ENCODE measurements around the gene ITFG1. TPM values are rescaled to one million over a fixed set of nuclear protein-coding genes. Genes with fewer than 3 reads are reported as not detected.
"Not testable (repeated sequence)": the region's sequence is repeated elsewhere in the genome, so short reads cannot be mapped to it uniquely, and the experiment has no call there.

ITFG1 gene
- total and polyA plus RNA-seq, 7 donors, result 12.0 to 59.3 (median 36.0) TPM

DNA sequence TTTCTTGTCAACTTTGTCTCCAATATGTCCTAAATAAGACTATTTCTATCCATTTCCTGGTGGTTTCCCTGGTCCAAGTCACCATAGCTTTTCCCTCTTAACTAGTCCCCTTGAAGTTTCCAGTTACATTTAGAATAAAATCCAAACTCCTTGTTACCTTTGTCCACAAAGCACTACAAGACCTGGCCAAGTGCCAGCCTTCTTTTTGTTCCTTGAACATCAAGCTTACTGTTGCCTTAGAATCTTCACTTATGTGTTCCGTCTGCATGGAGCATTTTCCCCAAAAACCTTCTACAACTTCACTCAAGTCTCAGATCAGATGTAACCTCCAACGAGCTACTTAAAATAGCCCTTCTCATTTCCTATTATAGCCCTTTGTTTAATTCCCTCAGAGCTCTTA is 101.4 kb downstream of the ITFG1 start:
- 84 to 92% methylated on average over 2 of the region's 2 CpGs for WGBS, 2 donors
- TF ChIP-seq, protein P1, sequence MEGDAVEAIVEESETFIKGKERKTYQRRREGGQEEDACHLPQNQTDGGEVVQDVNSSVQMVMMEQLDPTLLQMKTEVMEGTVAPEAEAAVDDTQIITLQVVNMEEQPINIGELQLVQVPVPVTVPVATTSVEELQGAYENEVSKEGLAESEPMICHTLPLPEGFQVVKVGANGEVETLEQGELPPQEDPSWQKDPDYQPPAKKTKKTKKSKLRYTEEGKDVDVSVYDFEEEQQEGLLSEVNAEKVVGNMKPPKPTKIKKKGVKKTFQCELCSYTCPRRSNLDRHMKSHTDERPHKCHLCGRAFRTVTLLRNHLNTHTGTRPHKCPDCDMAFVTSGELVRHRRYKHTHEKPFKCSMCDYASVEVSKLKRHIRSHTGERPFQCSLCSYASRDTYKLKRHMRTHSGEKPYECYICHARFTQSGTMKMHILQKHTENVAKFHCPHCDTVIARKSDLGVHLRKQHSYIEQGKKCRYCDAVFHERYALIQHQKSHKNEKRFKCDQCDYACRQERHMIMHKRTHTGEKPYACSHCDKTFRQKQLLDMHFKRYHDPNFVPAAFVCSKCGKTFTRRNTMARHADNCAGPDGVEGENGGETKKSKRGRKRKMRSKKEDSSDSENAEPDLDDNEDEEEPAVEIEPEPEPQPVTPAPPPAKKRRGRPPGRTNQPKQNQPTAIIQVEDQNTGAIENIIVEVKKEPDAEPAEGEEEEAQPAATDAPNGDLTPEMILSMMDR (IDR thresholded peaks at IDR 0.05), result no peak
- TF ChIP-seq POLR2AphosphoS5 (IDR thresholded peaks at IDR 0.05) (no peak), EP300 (IDR thresholded peaks at IDR 0.05) (no peak), POLR2A (IDR thresholded peaks at IDR 0.05) (no peak)
- Histone ChIP-seq H3K27me3 (no peaks in the 10 kb centered on the region), H3K4me3 (no peak overlapping the region), H3K4me1 (peaks cover 0 to 6% (median 0%) of the 10 kb centered on the region in 4 donors), H3K27ac (no peak overlapping the region), H3K36me3 (peaks cover 0 to 1% (median 0%) of the 10 kb centered on the region in 4 donors), H3K9me3 (no peaks in the 10 kb centered on the region)
- DNase-seq, result no peak
- intact Hi-C loops (cut with DNase I), result no loop called here

DNA sequence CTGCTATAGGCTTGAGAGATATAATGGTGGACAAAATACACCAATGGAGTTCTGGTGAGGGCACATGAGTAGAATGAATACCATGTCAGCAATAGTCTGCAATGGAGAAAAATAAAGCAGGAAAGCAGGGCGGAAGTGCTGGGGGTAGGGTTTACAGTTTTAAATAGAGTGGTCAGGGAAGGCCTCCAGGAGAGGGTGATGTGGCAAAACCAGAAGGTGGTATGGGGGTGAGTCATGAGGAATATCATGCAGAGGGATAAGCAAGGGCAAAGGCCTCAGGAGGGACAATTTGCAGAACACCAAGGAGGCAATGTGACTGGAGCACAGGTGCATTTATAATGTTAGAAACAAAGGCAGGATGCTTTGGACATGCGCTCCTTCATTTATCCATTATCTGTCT is 102.0 kb downstream of the ITFG1 start:
- no peak for TF ChIP-seq POLR2AphosphoS5 (IDR thresholded peaks at IDR 0.05)
- no peaks in the 10 kb centered on the region for H3K27me3 ChIP-seq
- DNase-seq, result no peak
- no peaks in the 10 kb centered on the region for H3K9me3 ChIP-seq
- WGBS, 2 donors, result 98% methylated on average over 2 of the region's 2 CpGs
- peaks cover 0 to 6% (median 0%) of the 10 kb centered on the region in 4 donors for H3K4me1 ChIP-seq
- H3K36me3 ChIP-seq, result no peaks in the 10 kb centered on the region
- intact Hi-C loops (cut with DNase I), result no loop called here
- H3K27ac ChIP-seq, result no peak overlapping the region
- H3K4me3 ChIP-seq, result no peak overlapping the region

DNA sequence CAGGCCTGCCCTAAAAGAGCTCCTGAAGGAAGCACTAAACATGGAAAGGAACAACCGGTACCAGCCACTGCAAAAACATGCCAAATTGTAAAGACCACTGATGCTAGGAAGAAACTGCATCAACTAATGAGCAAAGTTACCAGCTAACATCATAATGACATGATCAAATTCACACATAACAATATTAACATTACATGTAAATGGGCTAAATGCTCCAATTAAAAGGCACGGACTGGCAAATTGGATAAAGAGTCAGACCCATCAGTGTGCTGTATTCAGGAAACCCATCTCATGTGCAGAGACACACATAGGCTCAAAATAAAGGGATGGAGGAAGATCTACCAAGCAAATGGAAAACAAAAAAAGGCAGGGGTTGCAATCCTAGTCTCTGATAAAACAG is 111.8 kb downstream of the ITFG1 start:
- H3K36me3 ChIP-seq; DNase-seq; intact Hi-C loops (cut with DNase I); H3K4me3 ChIP-seq; H3K27me3 ChIP-seq; H3K27ac ChIP-seq; H3K9me3 ChIP-seq; H3K4me1 ChIP-seq: not testable (repeated sequence)
- WGBS, 2 donors, result 93 to 99% methylated on average over 2 of the region's 2 CpGs

DNA sequence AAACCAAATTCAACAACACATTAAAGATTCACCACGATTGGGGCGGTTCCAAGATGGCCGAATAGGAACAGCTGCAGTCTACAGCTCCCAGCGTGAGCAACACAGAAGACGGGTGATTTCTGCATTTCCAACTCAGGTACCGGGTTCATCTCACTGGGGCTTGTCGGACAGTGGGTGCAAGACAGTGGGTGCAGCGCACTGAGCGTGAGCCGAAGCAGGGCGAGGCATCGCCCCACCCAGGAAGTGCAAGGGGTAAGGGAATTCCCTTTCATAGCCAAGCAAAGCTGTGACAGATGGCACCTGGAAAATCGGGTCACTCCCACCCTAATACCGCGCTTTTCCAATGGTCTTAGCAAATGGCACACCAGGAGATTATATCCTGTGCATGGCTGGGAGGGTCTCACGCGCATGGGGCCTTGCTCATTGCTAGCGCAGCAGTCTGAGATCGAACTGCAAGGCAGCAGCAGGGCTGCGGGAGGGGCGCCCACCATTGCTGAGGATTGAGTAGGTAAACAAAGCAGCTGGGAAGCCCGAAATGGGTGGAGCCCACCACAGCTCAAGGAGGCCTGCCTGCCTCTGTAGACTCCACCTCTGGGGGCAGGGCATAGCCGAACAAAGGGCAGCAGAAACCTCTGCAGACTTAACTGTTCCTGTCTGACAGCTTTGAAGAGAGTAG is 113.7 kb downstream of the ITFG1 start:
- H3K4me1 ChIP-seq; H3K36me3 ChIP-seq; DNase-seq; intact Hi-C loops (cut with DNase I); H3K9me3 ChIP-seq; H3K4me3 ChIP-seq; H3K27ac ChIP-seq; H3K27me3 ChIP-seq: not testable (repeated sequence)
- 98% methylated on average over 23 of the region's 23 CpGs for WGBS, 2 donors

DNA sequence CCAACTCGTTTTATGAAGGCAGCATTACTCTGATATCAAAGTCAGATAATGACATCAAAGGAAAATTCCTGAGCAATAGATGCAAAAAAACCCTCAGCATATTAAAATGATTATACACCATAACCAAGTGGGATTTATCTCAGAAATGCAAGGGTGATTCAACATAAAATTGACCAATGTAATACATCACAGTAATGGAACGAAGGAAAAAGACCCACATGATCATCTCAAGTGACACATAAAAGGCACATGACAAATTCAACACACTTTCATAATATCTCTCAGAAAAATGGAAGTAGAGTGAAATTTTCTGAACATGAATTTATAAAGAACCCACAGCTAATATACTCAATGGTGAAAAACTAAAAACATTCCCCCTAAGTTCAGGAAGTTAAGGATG is 118.8 kb downstream of the ITFG1 start:
- no peak for TF ChIP-seq POLR2AphosphoS5 (IDR thresholded peaks at IDR 0.05)
- TF ChIP-seq EP300 (IDR thresholded peaks at IDR 0.05), result no peak
- TF ChIP-seq POLR2A (IDR thresholded peaks at IDR 0.05), result no peak
- TF ChIP-seq, protein P1 (IDR thresholded peaks at IDR 0.05), result no peak
- intact Hi-C loops (cut with DNase I), result no loop called here
- Histone ChIP-seq H3K27ac (no peak overlapping the region), H3K36me3 (peaks cover 0 to 2% (median 0%) of the 10 kb centered on the region in 4 donors), H3K27me3 (no peaks in the 10 kb centered on the region), H3K4me1 (no peaks in the 10 kb centered on the region), H3K4me3 (no peak overlapping the region), H3K9me3 (peaks cover 1 to 9% (median 5%) of the 10 kb centered on the region in 4 donors)
- no peak for DNase-seq
- 78 to 86% methylated on average over 2 of the region's 2 CpGs for WGBS, 2 donors

DNA sequence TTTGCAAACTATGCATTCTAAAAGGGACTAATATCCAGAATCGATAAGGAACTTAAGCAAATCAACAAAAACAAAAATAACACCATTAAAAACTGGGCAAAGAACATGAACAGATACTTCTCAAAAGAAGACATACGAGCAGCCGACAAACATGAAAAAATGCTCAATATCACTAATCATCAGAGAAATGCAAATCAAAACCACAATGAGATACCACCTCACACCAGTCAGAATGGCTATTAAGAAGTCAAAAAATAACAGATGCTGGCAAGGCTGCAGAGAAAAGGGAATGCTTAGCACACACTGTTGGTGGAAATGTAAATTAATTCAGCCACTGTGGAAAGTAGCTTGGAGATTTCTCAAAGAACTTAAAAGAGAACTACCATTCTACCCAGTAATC is 130.3 kb downstream of the ITFG1 start:
- H3K27ac ChIP-seq; H3K36me3 ChIP-seq; intact Hi-C loops (cut with DNase I); H3K9me3 ChIP-seq; H3K4me3 ChIP-seq; H3K27me3 ChIP-seq; DNase-seq; H3K4me1 ChIP-seq: not testable (repeated sequence)
- 85 to 96% methylated on average over 3 of the region's 3 CpGs for WGBS, 2 donors

DNA sequence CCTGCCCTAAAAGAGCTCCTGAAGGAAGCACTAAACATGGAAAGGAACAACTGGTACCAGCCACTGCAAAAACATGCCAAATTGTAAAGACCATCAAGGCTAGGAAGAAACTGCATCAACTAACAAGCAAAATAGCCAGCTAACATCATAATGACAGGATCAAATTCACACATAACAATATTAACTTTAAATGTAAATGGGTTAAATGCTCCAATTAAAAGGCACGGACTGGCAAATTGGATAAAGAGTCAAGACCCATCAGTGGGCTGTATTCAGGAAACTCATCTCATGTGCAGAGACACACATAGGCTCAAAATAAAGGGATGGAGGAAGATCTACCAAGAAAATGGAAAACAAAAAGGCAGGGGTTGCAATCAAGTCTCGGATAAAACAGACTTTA is 136.6 kb downstream of the ITFG1 start:
- H3K36me3 ChIP-seq; intact Hi-C loops (cut with DNase I); H3K27me3 ChIP-seq; DNase-seq; H3K4me3 ChIP-seq; H3K9me3 ChIP-seq; H3K27ac ChIP-seq; H3K4me1 ChIP-seq: not testable (repeated sequence)
- WGBS, 2 donors, result 96 to 97% methylated on average over 2 of the region's 2 CpGs
